HG03342 (cell line): Measurements from ENCODE around the gene RXFP4.
A peak's percentile ranks its signal among the peaks of the same experiment; 100 is the strongest.
"Not testable (repeated sequence)": the region's sequence is repeated elsewhere in the genome, so short reads cannot be mapped to it uniquely, and the experiment has no call there.

Experiments
- ATAC-seq: cut with Tn5 transposase; IDR thresholded peaks from one replicate; pipeline ENCODE4 v1.9.1; 2021; ENCODE audit warnings: mild to moderate bottlenecking, moderate library complexity; ENCODE audit not compliant: unreplicated experiment

RXFP4 gene

DNA sequence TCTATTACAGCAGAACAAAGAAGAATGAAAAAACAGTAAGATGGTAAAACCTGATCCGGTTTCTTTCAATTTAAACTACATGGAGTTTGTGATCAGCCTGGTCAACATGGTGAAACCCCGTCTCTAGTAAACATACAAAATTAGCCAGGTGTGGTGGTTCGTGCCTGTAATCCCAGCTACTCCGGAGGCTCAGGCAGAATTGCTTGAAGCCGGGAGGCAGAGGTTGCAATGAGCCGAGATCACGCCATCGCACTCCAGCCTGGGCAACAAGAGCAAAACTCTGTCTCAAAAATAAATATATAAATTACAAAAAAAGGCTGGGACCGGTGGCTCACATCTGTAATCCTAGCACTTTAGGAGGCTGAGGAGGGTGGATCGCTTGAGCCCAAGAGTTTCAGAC lies 10.7 kb upstream of the RXFP4 start:
- ATAC-seq: not testable (repeated sequence)

DNA sequence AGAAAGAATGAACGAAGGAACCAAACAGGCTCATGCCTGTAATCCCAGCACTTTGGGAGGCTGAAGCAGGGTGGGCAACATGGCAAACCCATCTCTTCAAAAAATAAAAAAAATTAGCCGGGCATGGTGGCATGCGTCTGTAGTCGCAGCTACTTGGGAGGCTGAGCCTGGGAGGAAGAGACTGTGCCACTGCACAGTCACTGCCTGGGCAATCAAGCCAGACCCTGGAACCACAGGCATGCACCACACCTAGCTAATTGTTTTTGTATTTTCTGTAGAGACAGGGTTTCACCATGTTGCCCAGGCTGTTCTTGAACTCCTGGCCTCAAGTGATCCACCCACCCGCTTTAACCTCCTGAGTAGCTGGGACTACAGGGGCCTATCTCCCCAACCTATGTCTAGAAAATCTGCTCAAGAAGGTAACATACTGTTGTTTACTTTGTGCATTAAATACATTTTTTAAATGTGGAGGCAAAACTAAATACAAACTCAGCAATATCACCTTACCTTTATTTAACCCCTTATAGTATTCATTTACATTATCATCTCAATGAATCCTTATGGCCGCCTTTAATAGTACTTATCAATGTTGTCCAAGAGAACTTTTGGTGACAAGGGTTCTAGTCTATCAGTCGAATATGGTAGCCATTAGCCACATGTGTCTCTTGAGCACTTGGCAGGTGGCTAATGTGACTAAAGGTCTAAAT lies 10.0 kb upstream of the RXFP4 start:
- no peak for ATAC-seq

DNA sequence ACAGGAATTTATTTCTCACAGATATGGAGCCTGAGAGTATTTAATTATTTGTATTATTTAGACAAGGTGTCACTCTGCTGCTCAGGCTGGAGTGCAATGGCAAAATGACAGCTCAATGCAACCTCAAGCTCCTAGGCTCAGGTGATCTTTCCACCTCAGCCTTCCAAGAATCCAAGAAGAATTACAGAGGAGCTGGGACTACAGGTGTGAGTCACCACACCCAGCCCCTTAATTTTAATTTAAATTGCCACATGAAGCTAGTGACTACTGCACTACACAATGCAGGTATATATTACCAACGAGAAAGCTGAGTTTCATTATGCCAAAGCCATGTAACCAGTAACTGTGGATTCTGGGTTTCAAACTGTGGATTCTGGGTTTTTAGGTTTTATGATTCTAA lies 9.4 kb upstream of the RXFP4 start:
- ATAC-seq: no peak

- ATAC-seq: no peak
These were observed 9.0 kb upstream of the RXFP4 start for GRCh38 chr1:155932487-155932886.

DNA sequence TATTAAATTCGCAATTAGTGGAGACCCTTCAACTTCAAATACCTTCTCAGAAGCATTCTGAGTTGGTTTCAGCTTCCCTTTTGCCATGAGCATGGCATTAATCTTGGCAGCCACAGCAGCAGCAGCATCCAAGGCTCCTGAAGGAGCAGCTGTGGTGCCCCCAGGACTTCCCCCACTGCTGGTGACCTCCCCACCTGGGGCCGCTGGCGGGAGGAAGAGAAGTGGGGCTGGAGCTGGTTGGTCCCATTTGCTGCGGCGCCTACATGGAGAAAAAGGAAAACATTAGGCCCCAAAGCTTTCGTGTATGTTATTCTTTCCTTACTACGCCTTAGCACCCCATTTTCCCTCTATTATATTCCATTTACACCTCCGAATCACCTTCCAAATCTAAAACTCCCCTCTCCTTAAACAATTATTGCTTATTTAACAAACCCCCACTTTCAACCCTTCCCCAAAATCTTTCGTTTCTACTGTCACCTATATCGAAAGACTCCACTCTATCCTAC lies 7.8 kb upstream of the RXFP4 start:
- ATAC-seq: no peak

DNA sequence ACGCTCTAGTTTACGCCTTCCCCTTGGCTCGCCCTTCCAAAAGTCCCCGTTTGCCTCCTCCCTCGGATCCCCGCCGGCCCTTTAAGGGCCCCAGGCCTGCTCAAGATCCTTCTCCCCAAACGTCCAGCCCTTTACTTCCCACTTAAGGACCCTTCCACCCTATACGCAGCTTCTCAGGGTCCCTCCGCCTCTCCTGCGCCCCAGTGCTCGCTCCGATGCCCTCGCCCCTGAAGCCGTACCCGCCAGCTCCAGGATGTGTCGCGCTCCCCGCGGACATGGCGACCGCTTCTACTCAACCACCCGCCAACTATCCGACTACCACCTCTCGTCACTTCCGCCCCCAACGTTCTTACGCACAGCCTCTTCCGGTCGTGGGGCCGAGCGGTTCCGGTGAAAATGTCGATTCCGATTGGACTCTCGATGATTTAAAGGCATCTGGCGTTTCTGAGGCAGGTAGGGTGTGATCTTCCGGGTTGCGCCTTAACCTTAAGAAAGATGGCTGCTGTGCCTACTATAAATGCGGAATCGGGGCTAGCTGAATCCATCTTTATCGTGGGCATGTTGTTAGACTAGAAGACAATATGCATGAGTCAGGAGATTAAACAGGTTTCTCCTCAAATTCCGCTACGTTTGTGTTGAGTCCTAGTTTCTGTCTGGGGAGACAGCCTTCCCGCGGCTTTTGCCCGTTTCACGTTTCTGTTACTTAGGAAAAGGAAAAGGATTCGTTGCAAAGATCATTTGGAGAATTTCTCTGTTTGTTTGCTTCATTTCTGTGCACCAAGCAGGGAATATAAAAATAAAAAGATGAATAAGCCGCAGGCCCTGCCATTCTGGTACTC lies 7.1 kb upstream of the RXFP4 start, which contains the start of gene KHDC4:
KHDC4 (minus strand) TSS at position 317 of the 839 bp plus-strand sequence; CDS start at position 277, 40 bp downstream.
- ATAC-seq: peak; percentile 94

DNA sequence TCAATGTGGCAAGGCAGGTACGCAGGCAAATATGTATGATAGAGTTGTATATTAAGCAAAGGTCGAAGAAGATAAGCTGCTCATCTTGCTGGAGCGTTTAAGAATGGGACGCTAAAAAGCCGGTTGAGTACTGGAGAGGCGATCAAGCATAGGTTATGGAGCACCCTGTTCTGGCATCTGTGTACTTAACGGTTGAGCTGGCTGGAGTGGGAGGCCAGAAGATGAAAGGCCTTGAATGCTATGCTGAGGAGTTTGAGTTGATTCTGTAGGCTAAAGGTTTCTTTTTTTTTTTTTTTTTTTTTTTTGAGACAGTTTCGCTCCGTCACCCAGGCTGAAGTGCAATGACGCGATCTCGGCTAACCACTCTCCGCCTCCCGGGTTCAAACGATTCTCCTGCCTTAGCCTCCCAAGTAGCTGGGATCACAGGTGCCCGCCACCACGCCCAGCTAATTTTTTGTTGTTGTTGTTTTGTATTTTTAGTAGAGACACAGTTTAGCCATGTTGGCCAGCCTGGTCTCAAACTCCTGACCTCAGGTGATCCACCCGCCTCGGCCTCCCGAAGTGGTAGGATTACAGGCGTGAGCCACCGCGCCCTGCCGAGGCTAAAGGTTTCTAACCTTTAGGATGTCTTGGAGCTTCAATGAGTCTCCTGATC lies 6.4 kb upstream of the RXFP4 start:
- no peak for ATAC-seq

GRCh38 chr1:155938220-155938627 lies 3.2 kb upstream of the RXFP4 start:
- ATAC-seq: no peak

DNA sequence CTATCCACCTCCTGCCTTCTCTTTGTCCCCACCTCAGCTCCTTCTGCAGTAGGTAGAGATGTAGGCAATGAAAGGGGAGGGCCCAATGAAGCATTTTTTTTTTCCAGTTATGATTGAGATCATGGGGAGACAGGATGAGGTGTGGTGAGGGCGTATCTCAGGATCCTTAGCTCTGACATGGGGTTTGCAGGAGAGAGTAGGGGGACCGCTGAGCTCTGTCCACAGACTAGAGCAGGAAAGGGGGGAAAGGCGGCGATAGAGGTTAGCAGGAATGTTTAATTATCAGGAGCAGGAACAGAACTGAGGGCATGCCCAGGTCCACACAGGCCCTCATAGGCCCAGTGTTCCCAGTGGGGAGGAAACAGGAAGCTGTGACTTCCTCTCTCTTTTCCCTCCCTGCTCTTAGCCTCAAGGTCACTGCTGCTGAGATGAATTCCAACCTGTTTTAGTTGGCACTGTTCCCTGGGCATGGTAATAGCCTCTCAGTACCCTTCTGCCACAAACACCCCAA lies 901 bp upstream of the RXFP4 start:
- ATAC-seq: no peak

GRCh38 chr1:155941845-155942531 lies 550 bp downstream of the RXFP4 start:
- no peak for ATAC-seq

DNA sequence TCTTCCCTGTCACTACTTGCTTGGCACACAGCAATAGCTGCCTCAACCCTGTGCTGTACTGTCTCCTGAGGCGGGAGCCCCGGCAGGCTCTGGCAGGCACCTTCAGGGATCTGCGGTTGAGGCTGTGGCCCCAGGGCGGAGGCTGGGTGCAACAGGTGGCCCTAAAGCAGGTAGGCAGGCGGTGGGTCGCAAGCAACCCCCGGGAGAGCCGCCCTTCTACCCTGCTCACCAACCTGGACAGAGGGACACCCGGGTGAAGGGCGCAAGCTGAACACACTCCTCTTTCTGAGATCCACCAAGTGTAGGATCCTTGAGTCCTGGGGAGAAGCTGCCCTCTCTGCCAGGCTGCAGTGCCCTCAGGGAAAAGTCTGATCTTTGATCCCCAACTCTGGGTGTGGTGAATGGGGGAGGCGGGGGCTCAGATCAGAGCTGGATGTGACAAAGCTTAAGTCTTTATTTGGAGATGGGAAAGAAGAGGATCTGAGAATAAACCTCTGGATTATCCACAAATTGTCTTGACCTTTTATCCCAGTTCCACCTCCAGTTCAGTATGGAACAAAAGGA lies 1.2 kb downstream of the RXFP4 start:
- ATAC-seq: no peak

GRCh38 chr1:155944444-155944799 lies 3.0 kb downstream of the RXFP4 start:
- no peak for ATAC-seq

GRCh38 chr1:155946633-155947219 lies 5.3 kb downstream of the RXFP4 start:
- ATAC-seq: peak; percentile 6

DNA sequence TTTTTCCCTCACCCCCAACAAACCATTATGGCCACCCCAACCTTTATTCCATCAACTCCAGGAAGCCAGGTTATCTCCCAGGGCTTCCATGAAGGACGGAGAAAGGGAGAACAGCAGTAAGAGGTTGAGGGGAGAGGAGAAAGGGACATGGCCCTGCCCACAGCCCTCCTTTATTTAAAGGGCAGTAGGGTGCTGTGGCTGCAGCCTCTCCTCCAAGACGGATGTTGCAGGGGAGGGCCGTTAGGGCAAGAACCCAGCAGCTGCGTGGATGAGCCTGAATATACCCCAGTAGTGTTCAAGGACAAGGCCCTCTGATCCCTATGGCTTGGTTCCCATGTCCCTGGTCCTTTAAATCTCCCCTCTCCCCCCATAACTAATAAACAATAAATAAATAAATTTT lies 5.9 kb downstream of the RXFP4 start:
- ATAC-seq: no peak

DNA sequence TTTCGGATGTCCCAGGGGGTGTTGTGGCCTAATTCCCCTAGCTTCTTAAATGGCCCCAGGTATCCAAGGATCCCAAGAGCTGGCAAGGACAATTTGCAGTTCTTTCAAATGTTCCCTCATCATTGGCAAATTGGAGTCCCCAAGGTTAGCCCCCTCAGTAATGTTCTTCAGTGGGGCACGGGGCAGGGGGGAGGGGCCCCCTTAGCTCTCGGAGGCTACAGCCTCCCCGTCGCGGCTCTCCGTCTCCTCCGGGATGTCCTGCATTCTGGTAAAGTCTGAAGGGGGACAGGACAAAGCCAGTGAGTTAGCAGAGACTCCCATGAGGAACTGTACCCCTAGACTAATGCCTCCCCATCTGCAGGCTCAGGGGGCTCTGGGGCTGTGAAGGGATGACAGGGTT lies 6.3 kb downstream of the RXFP4 start:
- no peak for ATAC-seq

- ATAC-seq: no peak
These were observed 9.4 kb downstream of the RXFP4 start for GRCh38 chr1:155950829-155951228.

GRCh38 chr1:155951753-155952504 lies 10.5 kb downstream of the RXFP4 start:
- ATAC-seq: no peak

- ATAC-seq: no peak
These were observed 11.1 kb downstream of the RXFP4 start for GRCh38 chr1:155952505-155952890.

GRCh38 chr1:155954645-155955044 lies 13.2 kb downstream of the RXFP4 start:
- ATAC-seq: no peak
